Mesendoderm (in vitro differentiated cells): Measurements from ENCODE around the gene ERC2.

Source experiments
- DNase-seq: peaks from one replicate; pipeline ENCODE4 v3.0.0; 2013
- H2AK5ac ChIP-seq: 2 replicates; pipeline ENCODE4 v1.6.1; 2013; ENCODE audit warnings: low read length, inconsistent platforms
- H2BK120ac ChIP-seq: 2 replicates; pipeline ENCODE4 v1.6.1; 2013; ENCODE audit warnings: low read depth, mild to moderate bottlenecking, low read length, moderate library complexity, mixed read lengths
- H2BK15ac ChIP-seq: replicated peaks from 2 replicates; pipeline ENCODE4 v1.6.1; 2013; ENCODE audit warnings: low read depth, mild to moderate bottlenecking, moderate library complexity
- H2BK5ac ChIP-seq: 2 replicates; pipeline ENCODE4 v1.6.1; 2013; ENCODE audit warnings: low read length, inconsistent platforms
- H3K18ac ChIP-seq: 2 replicates; pipeline ENCODE4 v1.6.1; 2013; ENCODE audit warnings: mild to moderate bottlenecking, low read length, mixed read lengths
- H3K23ac ChIP-seq: one replicate; pipeline ENCODE4 v1.6.1; 2013; ENCODE audit warnings: low read length
- H3K27ac ChIP-seq: 2 replicates; pipeline ENCODE4 v1.5.1; 2013; ENCODE audit warnings: low read depth, mild to moderate bottlenecking, inconsistent platforms, low read length, moderate library complexity
- H3K27me3 ChIP-seq: 2 replicates; pipeline ENCODE4 v1.6.1; 2013; ENCODE audit warnings: low read length, control low read depth, mild to moderate bottlenecking, inconsistent platforms; ENCODE audit not compliant: insufficient read depth, poor library complexity
- H3K36me3 ChIP-seq: 2 replicates; pipeline ENCODE4 v1.6.1; 2013; ENCODE audit warnings: low read length, inconsistent platforms; ENCODE audit not compliant: control insufficient read depth, insufficient read depth
- H3K4ac ChIP-seq: one replicate; pipeline ENCODE4 v1.6.1; 2013; ENCODE audit warnings: low read depth, mild to moderate bottlenecking, low read length, moderate library complexity
- H3K4me1 ChIP-seq: 2 replicates; pipeline ENCODE4 v1.6.1; 2013; ENCODE audit warnings: low read depth, low read length, inconsistent platforms; ENCODE audit not compliant: control insufficient read depth
- H3K4me2 ChIP-seq: 2 replicates; pipeline ENCODE4 v1.6.1; 2013; ENCODE audit warnings: low read length
- H3K4me3 ChIP-seq: 2 replicates; pipeline ENCODE4 v1.5.1; 2013; ENCODE audit warnings: mild to moderate bottlenecking, low read length
- H3K56ac ChIP-seq: one replicate; pipeline ENCODE4 v1.6.1; 2013; ENCODE audit warnings: low read length
- H3K79me1 ChIP-seq: 2 replicates; pipeline ENCODE4 v1.6.1; 2013; ENCODE audit warnings: low read length, inconsistent platforms
- H3K79me2 ChIP-seq: 2 replicates; pipeline ENCODE4 v1.6.1; 2013; ENCODE audit warnings: mild to moderate bottlenecking, low read length; ENCODE audit not compliant: control insufficient read depth, insufficient read depth
- H3K9ac ChIP-seq: 2 replicates; pipeline ENCODE4 v1.6.1; 2013; ENCODE audit warnings: low read length, inconsistent platforms
- H4K5ac ChIP-seq: one replicate; pipeline ENCODE4 v1.6.1; 2013; ENCODE audit warnings: low read length
- H4K8ac ChIP-seq: one replicate; pipeline ENCODE4 v1.6.1; 2013; ENCODE audit warnings: low read depth, mild to moderate bottlenecking, control low read depth, low read length, moderate library complexity
- WGBS: extraction: QIAGEN DNeasy Blood & Tissue Kit; methylation state at CpG from one replicate; pipeline ENCODE4 v1.1.7; 2013; ENCODE audit warnings: low lambda C conversion rate, missing lambda C conversion rate; ENCODE audit not compliant: insufficient coverage; ENCODE audit errors: extremely low coverage; 5-methylcytosine and 5-hydroxymethylcytosine counted together

The ERC2 gene

GRCh38 chr3:55888282-55888885 lies 579.9 kb downstream of the ERC2 start:
- no peak overlapping the region for H4K8ac ChIP-seq
- WGBS = no CpG with 5 or more reads among the region's 7 CpGs
- H3K4me3 ChIP-seq = no peak overlapping the region
- H3K4ac ChIP-seq = no peak overlapping the region
- no peak overlapping the region for H3K56ac ChIP-seq
- H2BK5ac ChIP-seq = no peak overlapping the region
- no peak overlapping the region for H2AK5ac ChIP-seq
- no peaks in the 10 kb centered on the region for H3K36me3 ChIP-seq
- no peak overlapping the region for H3K27ac ChIP-seq
- H3K4me2 ChIP-seq = no peak overlapping the region
- no peak overlapping the region for H4K5ac ChIP-seq
- no peak overlapping the region for H3K18ac ChIP-seq
- no peaks in the 10 kb centered on the region for H3K79me2 ChIP-seq
- no peaks in the 10 kb centered on the region for H3K4me1 ChIP-seq
- DNase-seq = no peak
- H3K9ac ChIP-seq = no peak overlapping the region
- no peaks in the 10 kb centered on the region for H3K79me1 ChIP-seq
- H3K27me3 ChIP-seq = no peaks in the 10 kb centered on the region
- H2BK15ac ChIP-seq = no peak overlapping the region
- H2BK120ac ChIP-seq = no peak overlapping the region
- no peak overlapping the region for H3K23ac ChIP-seq

- no peaks in the 10 kb centered on the region for H3K4me1 ChIP-seq
- H3K27ac ChIP-seq = no peak overlapping the region
- no peak overlapping the region for H2AK5ac ChIP-seq
- no peaks in the 10 kb centered on the region for H3K79me1 ChIP-seq
- H4K8ac ChIP-seq = no peak overlapping the region
- H3K79me2 ChIP-seq = no peaks in the 10 kb centered on the region
- no CpG with 5 or more reads among the region's 1 CpG for WGBS
- no peak overlapping the region for H3K9ac ChIP-seq
- no peak overlapping the region for H3K4me3 ChIP-seq
- H3K18ac ChIP-seq = no peak overlapping the region
- H3K36me3 ChIP-seq = no peaks in the 10 kb centered on the region
- H3K23ac ChIP-seq = no peak overlapping the region
- H2BK120ac ChIP-seq = no peak overlapping the region
- no peak overlapping the region for H2BK15ac ChIP-seq
- H4K5ac ChIP-seq = no peak overlapping the region
- peak; percentile 55 for DNase-seq
- H2BK5ac ChIP-seq = no peak overlapping the region
- H3K4me2 ChIP-seq = no peak overlapping the region
- H3K27me3 ChIP-seq = no peaks in the 10 kb centered on the region
- no peak overlapping the region for H3K4ac ChIP-seq
- H3K56ac ChIP-seq = no peak overlapping the region
Measured at GRCh38 chr3:55885721-55886120, 582.5 kb downstream of the ERC2 start.

GRCh38 chr3:55884491-55885285 lies 583.6 kb downstream of the ERC2 start:
- Histone ChIP-seq H3K18ac (no peak overlapping the region), H3K4ac (no peak overlapping the region), H3K23ac (no peak overlapping the region), H2AK5ac (no peak overlapping the region), H3K36me3 (no peaks in the 10 kb centered on the region), H4K5ac (no peak overlapping the region), H4K8ac (no peak overlapping the region), H3K27ac (no peak overlapping the region), H3K4me3 (no peak overlapping the region), H3K27me3 (no peaks in the 10 kb centered on the region), H3K4me2 (no peak overlapping the region), H3K4me1 (peaks cover 2% of the 10 kb centered on the region), H2BK5ac (no peak overlapping the region), H3K56ac (no peak overlapping the region), H3K79me2 (no peaks in the 10 kb centered on the region), H2BK15ac (no peak overlapping the region), H3K79me1 (no peaks in the 10 kb centered on the region), H2BK120ac (no peak overlapping the region), H3K9ac (no peak overlapping the region)
- no CpG with 5 or more reads among the region's 2 CpGs for WGBS
- no peak for DNase-seq

- Histone ChIP-seq H3K9ac (no peak overlapping the region), H3K27ac (no peak overlapping the region), H3K23ac (no peak overlapping the region), H3K18ac (no peak overlapping the region), H2BK5ac (no peak overlapping the region), H3K4me1 (peaks cover 4% of the 10 kb centered on the region), H3K4ac (no peak overlapping the region), H3K4me3 (no peak overlapping the region), H3K79me1 (no peaks in the 10 kb centered on the region), H3K56ac (no peak overlapping the region), H2BK15ac (no peak overlapping the region), H4K8ac (no peak overlapping the region), H3K27me3 (no peaks in the 10 kb centered on the region), H3K36me3 (no peaks in the 10 kb centered on the region), H3K79me2 (no peaks in the 10 kb centered on the region), H2BK120ac (no peak overlapping the region), H3K4me2 (no peak overlapping the region), H2AK5ac (no peak overlapping the region), H4K5ac (no peak overlapping the region)
- no CpG with 5 or more reads among the region's 1 CpG for WGBS
- no peak for DNase-seq
Measured at GRCh38 chr3:55884066-55884465, 584.2 kb downstream of the ERC2 start.

- Histone ChIP-seq H3K36me3 (no peaks in the 10 kb centered on the region), H2BK120ac (no peak overlapping the region), H4K8ac (no peak overlapping the region), H3K56ac (no peak overlapping the region), H3K79me2 (no peaks in the 10 kb centered on the region), H3K18ac (no peak overlapping the region), H3K9ac (no peak overlapping the region), H3K4me3 (no peak overlapping the region), H3K4me1 (peaks cover 4% of the 10 kb centered on the region), H3K23ac (no peak overlapping the region), H4K5ac (no peak overlapping the region), H3K79me1 (no peaks in the 10 kb centered on the region), H2AK5ac (no peak overlapping the region), H2BK5ac (no peak overlapping the region), H3K4ac (no peak overlapping the region), H2BK15ac (no peak overlapping the region), H3K27ac (no peak overlapping the region), H3K27me3 (no peaks in the 10 kb centered on the region), H3K4me2 (no peak overlapping the region)
- DNase-seq = no peak
- no CpG with 5 or more reads among the region's 2 CpGs for WGBS
Measured at GRCh38 chr3:55882006-55882405, 586.3 kb downstream of the ERC2 start.

- Histone ChIP-seq H2AK5ac (no peak overlapping the region), H3K4me3 (no peak overlapping the region), H3K23ac (no peak overlapping the region), H2BK5ac (no peak overlapping the region), H4K5ac (no peak overlapping the region), H3K4ac (no peak overlapping the region), H3K27me3 (no peaks in the 10 kb centered on the region), H3K27ac (no peak overlapping the region), H3K79me1 (no peaks in the 10 kb centered on the region), H3K36me3 (no peaks in the 10 kb centered on the region), H3K56ac (no peak overlapping the region), H4K8ac (no peak overlapping the region), H3K9ac (no peak overlapping the region), H2BK15ac (no peak overlapping the region), H3K79me2 (no peaks in the 10 kb centered on the region), H3K4me2 (no peak overlapping the region), H2BK120ac (no peak overlapping the region), H3K18ac (no peak overlapping the region), H3K4me1 (peaks cover 4% of the 10 kb centered on the region)
- DNase-seq = no peak
Measured at GRCh38 chr3:55880357-55880756, 587.9 kb downstream of the ERC2 start.
